Neural crest cell (in vitro differentiated cells): Measurements from ENCODE around the gene AS3MT. TPM values are rescaled to one million over a fixed set of nuclear protein-coding genes. Genes with fewer than 3 reads are reported as not detected.

Experiments used
- DNase-seq: peaks from one replicate; pipeline ENCODE4 v3.0.0; 2021; ENCODE audit warnings: low read depth, mixed read lengths, low spot score
- H3K27ac Mint-ChIP-seq: one replicate; pipeline ENCODE4 v1.8.0; 2021; ENCODE audit warnings: mild to moderate bottlenecking, mixed read lengths; ENCODE audit not compliant: unreplicated experiment
- H3K27me3 Mint-ChIP-seq: 2 replicates; pipeline ENCODE4 v1.8.0; 2021; ENCODE audit warnings: low read depth, mild to moderate bottlenecking, mixed read lengths
- H3K36me3 Mint-ChIP-seq: 2 replicates; pipeline ENCODE4 v1.8.0; 2021; ENCODE audit warnings: low read depth, mild to moderate bottlenecking, mixed read lengths
- H3K4me1 Mint-ChIP-seq: 2 replicates; pipeline ENCODE4 v1.8.0; 2021; ENCODE audit warnings: mixed read lengths
- H3K4me3 Mint-ChIP-seq: one replicate; pipeline ENCODE4 v1.8.0; 2021; ENCODE audit warnings: mild to moderate bottlenecking, mixed read lengths
- H3K9me3 Mint-ChIP-seq: 2 replicates; pipeline ENCODE4 v1.8.0; 2021; ENCODE audit warnings: mixed read lengths
- CTCF ChIP-seq: fragments of 200-600 bp; sonication (generic); conservative IDR thresholded peaks from 2 replicates; pipeline ENCODE4 v1.5.0; 2021; ENCODE audit warnings: antibody characterized with exemption, mild to moderate bottlenecking
- total RNA-seq: library from RNA; stranded (reverse); gene quantifications from 2 replicates; pipeline ENCODE4 v1.2.1, GENCODE V29; 2021

The AS3MT gene
- total RNA-seq, 1 donor from 2014 or later: 10.4 TPM

- H3K4me1 Mint-ChIP-seq: no peaks in the 10 kb centered on the region
- H3K27ac Mint-ChIP-seq: no peak overlapping the region
- no peak for TF ChIP-seq CTCF
- no peak overlapping the region for H3K4me3 Mint-ChIP-seq
- no peaks in the 10 kb centered on the region for H3K27me3 Mint-ChIP-seq
- DNase-seq: no peak
- no peaks in the 10 kb centered on the region for H3K36me3 Mint-ChIP-seq
- H3K9me3 Mint-ChIP-seq: no peaks in the 10 kb centered on the region
Measured at GRCh38 chr10:102904346-102904745, 35.1 kb downstream of the AS3MT start.

GRCh38 chr10:102906507-102906906 lies 37.2 kb downstream of the AS3MT start:
- Mint-ChIP-seq H3K27ac (no peak overlapping the region), H3K4me3 (no peak overlapping the region), H3K4me1 (no peaks in the 10 kb centered on the region), H3K9me3 (no peaks in the 10 kb centered on the region), H3K36me3 (no peaks in the 10 kb centered on the region), H3K27me3 (no peaks in the 10 kb centered on the region)
- DNase-seq: no peak
- TF ChIP-seq CTCF: no peak

GRCh38 chr10:102914781-102915180 lies 45.5 kb downstream of the AS3MT start:
- DNase-seq: no peak
- H3K27me3 Mint-ChIP-seq: peaks cover 24% of the 10 kb centered on the region
- TF ChIP-seq CTCF: no peak
- peak overlapping the region; percentile 3 for H3K4me3 Mint-ChIP-seq
- peaks cover 23% of the 10 kb centered on the region for H3K4me1 Mint-ChIP-seq
- H3K36me3 Mint-ChIP-seq: no peaks in the 10 kb centered on the region
- H3K27ac Mint-ChIP-seq: no peak overlapping the region
- no peaks in the 10 kb centered on the region for H3K9me3 Mint-ChIP-seq

- H3K27me3 Mint-ChIP-seq: peaks cover 36% of the 10 kb centered on the region
- DNase-seq: no peak
- peaks cover 37% of the 10 kb centered on the region for H3K4me1 Mint-ChIP-seq
- peaks cover 3% of the 10 kb centered on the region for H3K36me3 Mint-ChIP-seq
- no peak for TF ChIP-seq CTCF
- H3K27ac Mint-ChIP-seq: peak overlapping the region; percentile 12
- peak overlapping the region; percentile 78 for H3K4me3 Mint-ChIP-seq
- no peaks in the 10 kb centered on the region for H3K9me3 Mint-ChIP-seq
Measured at GRCh38 chr10:102916173-102916572, 46.9 kb downstream of the AS3MT start.

- Mint-ChIP-seq H3K4me1 (peaks cover 46% of the 10 kb centered on the region), H3K4me3 (peak overlapping the region; percentile 95)
Measured at GRCh38 chr10:102917314-102917961, 48.2 kb downstream of the AS3MT start.

More at GRCh38 chr10:102917314-102917961, 48.2 kb downstream of the AS3MT start:
- peak; percentile 100 for TF ChIP-seq CTCF
- Mint-ChIP-seq H3K27ac (peak overlapping the region; percentile 79), H3K36me3 (peaks cover 4% of the 10 kb centered on the region), H3K9me3 (no peaks in the 10 kb centered on the region), H3K27me3 (peaks cover 39% of the 10 kb centered on the region)
- peak; percentile 82 for DNase-seq
